Right ventricle myocardium superior (tissue), 1 donor: ENCODE results near the gene KSR2. TPM values are rescaled to one million over a fixed set of nuclear protein-coding genes. Genes with fewer than 3 reads are reported as not detected.

ENCODE experiments used
- ATAC-seq: fragments of 200-7000 bp; cut with Tn5 transposase; one replicate; pipeline ENCODE4 v1.9.1; 2020; ENCODE audit warnings: mild to moderate bottlenecking; ENCODE audit not compliant: poor library complexity
- DNase-seq: peaks from one replicate; pipeline ENCODE4 v3.0.0-alpha.2; 2020
- intact Hi-C: fragments of 100-400 bp; cut with DNase I; formaldehyde crosslinking; loops from one replicate; pipeline ENCODE4 v1.11.2; 2022
- total RNA-seq: library from RNA; stranded (reverse); fragmentation: NEBNext Ultra II Directional; extraction: Animal tissue kit (Norgen Biotek cat#: 25700); gene quantifications from one replicate; pipeline ENCODE4 v1.2.1, GENCODE V29; 2021
- donor health status: DM: no; HTN: yes; CAD: no; lungs with severe emphysema.

The KSR2 gene
- total RNA-seq, 1 donor from 2014 or later = not detected

DNA sequence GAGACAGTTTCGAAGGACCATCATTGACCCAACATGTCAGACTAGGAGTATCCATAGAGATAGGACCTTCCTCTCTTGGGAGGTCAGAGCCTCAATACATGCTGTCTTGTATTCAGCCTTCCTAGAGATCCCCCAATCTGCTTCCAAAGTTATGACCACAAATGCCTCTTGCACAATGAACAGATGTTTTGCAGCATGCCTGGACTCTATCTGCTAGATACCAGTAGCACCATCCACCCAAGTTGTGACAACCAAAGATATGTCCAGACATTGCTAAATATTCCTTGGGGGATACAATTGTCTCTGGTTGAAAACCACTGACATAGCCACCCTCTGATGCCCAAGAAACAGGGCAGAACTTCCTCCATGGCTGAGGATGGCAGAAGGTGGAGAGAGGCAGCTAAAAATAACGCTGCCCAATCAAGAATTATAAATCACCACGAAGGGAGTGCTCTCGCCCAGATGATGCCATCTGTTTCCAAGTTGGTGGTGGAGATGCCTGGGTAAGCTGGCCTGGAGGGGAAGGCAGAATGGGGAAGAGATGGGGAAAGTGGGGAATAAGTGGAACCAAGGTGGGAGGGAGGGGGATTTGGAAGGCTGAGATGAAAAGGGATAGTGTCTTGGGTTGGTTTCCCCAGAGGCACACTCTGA is 564.5 kb downstream of the KSR2 start:
- DNase-seq = no peak

DNA sequence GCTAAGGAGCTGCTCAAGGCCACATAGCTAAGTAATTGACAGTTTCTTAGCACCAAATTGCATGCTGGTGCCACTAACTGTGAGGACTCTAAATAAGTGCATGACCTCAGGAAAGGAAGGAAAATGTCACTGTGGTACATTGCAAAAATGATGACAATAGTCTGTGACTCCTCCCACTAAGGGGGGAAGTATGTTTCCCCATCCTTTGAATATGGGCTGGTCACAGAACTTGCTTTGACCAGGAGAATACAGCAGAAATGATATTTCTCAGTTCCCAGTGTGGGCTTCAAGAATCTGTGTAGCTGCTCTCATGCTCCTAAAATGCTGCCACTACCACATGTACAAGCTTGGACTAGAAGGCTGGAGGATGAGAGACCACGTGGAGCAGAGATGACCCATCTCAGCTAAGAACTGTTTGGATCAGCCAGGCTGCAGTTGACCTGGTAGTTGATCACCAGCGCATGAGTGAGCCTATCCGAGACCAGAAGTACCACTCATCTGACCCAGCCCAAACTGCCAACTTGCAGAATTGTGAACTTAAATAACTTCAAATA is 565.1 kb downstream of the KSR2 start:
- ATAC-seq = no peak
- intact Hi-C loops = no loop called here
- DNase-seq = no peak

More for the DNA sequence above, 564.5 kb downstream of the KSR2 start:
- intact Hi-C loops = no loop called here
- no peak for ATAC-seq

Other genes with a start within 250 kb of the KSR2 start
- 3.5 TPM for gene RFC5, start 47.7 kb upstream of the KSR2 start, total RNA-seq
- 98.1 TPM for gene WSB2, start 92.2 kb upstream of the KSR2 start, total RNA-seq
- 12.0 TPM for gene VSIG10, start 135.0 kb upstream of the KSR2 start, total RNA-seq
- 498 TPM for gene PEBP1, start 167.1 kb upstream of the KSR2 start, total RNA-seq